Inflammatory macrophage treated with lipopolysaccharide for 1 hour (primary cell): ENCODE data around the gene ZNF597.
"Not testable (repeated sequence)": the region's sequence is repeated elsewhere in the genome, so short reads cannot be mapped to it uniquely, and the experiment has no call there.

ENCODE experiments used
- DNase-seq, 2 donors: peaks; one replicate each; pipeline ENCODE4 v3.0.0-alpha.2; 2020 to 2022

The ZNF597 gene

GRCh38 chr16:3474870-3475269 lies 31.6 kb upstream of the ZNF597 start:
- DNase-seq, result not testable (repeated sequence)

- no peak for DNase-seq
Measured at GRCh38 chr16:3474136-3474779, 31.0 kb upstream of the ZNF597 start.

DNA sequence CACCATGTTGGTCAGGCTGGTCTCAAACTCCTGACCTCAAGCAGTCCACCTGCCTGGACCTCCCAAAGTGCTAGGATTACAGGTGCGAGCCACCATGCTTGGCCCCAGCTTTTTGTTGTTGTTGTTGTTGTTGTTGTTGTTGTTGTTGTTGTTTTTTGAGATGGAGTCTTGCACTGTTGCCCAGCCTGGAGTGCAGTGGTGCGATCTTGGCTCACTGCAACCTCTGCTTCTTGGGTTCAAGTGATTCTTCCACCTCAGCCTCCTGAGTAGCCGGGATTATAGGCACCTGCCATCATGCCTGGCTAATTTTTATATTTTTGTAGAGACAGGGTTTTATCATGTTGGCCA lies 30.3 kb upstream of the ZNF597 start:
- not testable (repeated sequence) for DNase-seq

- DNase-seq, result no peak
Measured at GRCh38 chr16:3472878-3473595, 29.7 kb upstream of the ZNF597 start.

GRCh38 chr16:3471518-3472176 lies 28.3 kb upstream of the ZNF597 start:
- no peak for DNase-seq

GRCh38 chr16:3470723-3471122 lies 27.4 kb upstream of the ZNF597 start:
- DNase-seq, result no peak

- DNase-seq, result no peak
Measured at GRCh38 chr16:3469736-3470135, 26.4 kb upstream of the ZNF597 start.

GRCh38 chr16:3468501-3468900 lies 25.2 kb upstream of the ZNF597 start:
- no peak for DNase-seq

DNA sequence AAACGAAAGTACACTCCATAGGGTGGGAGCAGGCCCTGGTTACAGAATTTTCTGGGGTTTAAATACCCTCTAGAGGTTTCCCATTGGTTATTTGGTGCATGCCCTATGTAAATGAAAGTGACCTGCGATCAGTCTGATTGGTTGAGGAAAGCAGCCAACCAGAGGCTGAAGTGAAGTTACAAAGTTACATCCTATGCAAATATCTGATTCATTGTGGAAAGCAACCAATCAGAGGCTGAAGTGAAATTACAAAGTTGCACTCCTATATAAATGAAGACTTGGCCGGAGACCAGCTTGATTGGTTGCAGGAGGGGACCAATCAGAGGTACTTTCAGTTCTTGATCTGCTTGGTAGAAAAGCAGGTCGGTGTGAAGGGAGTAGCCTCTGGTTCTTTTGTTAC lies 24.6 kb upstream of the ZNF597 start:
- peak; percentile 31 to 38 for DNase-seq

- no peak for DNase-seq
Measured at GRCh38 chr16:3467182-3467581, 23.9 kb upstream of the ZNF597 start.

DNA sequence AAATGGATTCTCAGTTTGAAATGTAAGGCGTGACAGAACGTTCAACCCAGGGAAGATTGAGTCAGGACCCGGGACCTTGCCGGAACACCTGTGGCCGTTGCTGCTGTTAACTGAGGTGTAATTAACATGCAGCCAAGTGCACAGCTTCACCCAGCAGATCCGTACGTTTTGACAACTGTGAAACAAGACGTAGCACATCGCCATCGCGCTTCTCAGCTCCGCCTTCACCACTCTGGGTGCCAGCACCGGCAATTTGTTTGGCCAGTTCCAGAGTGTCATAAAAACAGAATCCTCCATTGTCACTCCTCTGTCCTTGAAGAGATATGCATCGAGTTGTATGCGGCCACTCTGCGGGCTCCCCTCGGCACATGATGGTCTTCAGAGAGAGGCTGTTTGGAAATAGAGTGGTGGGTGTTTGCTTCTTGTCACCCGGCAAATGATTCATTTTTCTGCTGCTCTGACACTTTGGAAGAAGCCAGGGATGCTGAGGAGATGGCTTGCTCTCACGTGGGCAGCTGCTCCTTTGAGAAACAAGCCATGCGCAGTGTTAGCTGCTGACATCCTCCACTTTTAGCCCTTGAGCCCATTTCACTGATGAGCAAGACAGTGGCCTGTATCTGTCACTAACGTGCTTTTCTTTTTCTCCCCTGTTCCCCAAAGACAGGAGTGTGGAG lies 22.7 kb upstream of the ZNF597 start:
- no peak for DNase-seq

DNA sequence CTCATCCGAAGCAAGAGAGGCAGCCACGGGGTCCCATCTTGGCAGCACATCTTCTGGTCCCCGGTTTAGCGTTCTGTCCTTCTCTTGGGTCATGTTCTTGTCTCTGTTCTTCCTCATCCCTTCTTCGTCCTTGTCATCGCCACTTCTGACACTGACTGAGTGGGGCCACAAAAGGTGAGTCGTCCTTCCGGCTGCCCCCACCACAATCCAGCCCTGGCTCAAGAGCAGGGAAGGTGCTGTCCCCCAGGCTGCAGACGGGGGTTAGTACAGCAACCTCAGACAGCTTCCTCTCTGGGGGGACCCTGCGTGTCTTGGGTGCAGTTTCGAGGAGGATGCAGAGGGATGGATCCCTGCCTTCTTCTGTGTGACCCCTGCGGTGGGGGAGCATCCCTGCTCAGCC lies 22.0 kb upstream of the ZNF597 start:
- DNase-seq, result no peak

GRCh38 chr16:3461151-3461550 lies 17.8 kb upstream of the ZNF597 start:
- peak; percentile 20 to 53 for DNase-seq

DNA sequence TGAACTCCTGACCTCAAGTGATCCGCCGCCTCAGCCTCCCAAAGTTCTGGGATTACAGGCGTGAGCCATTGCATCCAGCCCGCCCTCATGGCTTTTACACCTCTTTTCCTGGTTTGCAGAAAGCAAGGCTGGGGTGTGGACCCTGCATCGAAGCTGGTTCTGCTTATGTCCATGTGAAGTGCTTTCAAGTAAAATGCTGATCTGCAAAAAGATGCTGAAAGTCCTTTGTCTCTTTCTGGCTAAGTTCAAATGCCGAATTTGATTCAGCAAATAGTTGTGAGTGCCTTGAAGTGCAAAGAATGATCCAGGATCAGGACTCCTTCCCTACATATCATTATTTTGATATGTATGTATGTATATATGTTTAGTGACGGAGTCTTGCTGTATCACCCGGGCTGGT lies 17.3 kb upstream of the ZNF597 start:
- no peak for DNase-seq

DNA sequence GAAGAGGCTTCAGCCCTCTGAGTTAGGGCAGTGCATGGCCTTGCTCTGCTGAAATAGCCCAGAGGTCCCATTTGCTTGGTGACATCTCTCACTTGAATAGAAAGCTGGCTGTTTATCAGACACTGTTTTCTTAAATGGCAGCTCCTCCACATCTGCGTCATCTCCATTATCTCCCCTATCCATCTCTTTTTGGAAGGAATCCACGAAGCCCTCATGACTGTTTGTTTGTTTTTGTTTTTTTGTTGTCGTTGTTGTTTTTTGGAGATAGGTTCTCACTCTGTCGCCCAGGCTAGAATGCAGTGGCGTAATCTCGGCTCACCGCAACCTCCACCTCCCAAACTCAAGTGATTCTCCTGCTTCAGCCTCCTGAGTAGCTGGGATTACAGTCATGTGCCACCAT lies 16.8 kb upstream of the ZNF597 start:
- no peak for DNase-seq

DNA sequence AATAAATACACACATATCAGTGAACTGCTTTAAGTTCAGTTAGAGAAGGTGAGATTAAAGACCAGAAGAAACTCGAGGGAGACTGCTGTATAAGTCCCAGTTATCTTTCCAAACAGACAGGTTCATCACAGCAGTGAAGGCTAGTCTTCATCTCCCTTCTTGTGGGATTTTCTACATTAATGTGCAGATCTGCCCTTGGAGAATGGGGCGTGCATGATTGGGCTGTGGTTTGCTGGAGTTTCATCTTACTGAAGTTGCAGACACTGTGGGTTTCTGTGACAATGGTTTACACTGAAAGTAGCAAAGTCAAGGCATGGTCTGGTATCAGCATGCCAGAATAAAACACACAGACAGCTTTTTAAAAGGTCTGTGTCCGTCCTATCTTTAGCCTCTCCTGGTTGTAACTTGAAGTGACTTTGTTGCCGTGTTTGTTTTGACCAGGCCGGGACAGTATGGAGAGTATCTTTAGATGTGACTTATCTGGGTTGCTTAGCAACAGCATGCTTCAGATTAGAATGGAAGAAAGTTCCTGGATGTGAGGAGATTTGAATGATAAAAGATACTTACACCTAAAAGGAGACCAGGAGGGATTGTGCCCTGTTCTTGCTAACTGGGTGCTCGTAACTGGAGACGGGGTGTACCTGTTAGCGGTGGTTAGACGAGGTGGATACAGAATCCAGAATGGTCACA lies 16.2 kb upstream of the ZNF597 start:
- DNase-seq, result no peak

- peak in 1 of 2 donors; percentile 26 for DNase-seq
Measured at GRCh38 chr16:3458852-3459361, 15.6 kb upstream of the ZNF597 start.

- DNase-seq, result no peak
Measured at GRCh38 chr16:3458278-3458851, 15.1 kb upstream of the ZNF597 start.

GRCh38 chr16:3457434-3458252 lies 14.3 kb upstream of the ZNF597 start:
- DNase-seq, result peak; percentile 84 to 91

DNA sequence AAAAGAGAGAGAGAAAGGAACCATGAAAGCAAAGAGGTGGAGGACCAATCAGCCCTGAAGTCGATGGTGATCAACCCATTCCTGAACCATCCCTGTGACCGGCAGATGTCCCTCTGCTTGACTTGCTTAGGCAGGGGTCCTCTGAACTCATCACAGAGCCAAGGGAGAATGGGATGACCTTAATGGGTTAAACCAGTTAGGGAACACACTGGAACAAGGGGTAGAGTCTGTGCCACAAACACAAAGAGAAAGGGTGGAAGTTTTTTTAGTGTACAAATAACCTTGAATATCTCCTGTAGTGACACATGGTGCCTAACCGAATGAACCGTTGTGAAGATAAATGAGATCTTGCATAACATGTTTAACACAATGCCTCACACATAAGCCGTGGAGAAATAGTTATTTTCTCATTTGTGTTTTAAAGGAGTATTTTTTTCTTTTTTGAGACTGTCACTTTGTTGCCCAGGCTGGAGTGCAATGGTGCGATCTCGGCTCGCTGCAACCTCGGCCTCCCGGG lies 11.4 kb upstream of the ZNF597 start:
- DNase-seq, result no peak

- no peak for DNase-seq
Measured at GRCh38 chr16:3454093-3454492, 10.8 kb upstream of the ZNF597 start.
